SU-DHL-6 (cell line): ENCODE measurements around the gene DDX24.

ENCODE experiments used
- H2AFZ ChIP-seq: fragments of 200-600 bp; sonication (generic); 2 replicates; pipeline ENCODE4 v1.6.1; 2014; ENCODE audit warnings: low read depth, mild to moderate bottlenecking, moderate library complexity, mixed read lengths, antibody characterized with exemption, low read length; ENCODE audit not compliant: severe bottlenecking
- H3F3A ChIP-seq: fragments of 200-600 bp; shearing (Covaris generic); 2 replicates; pipeline ENCODE4 v1.6.0; 2016; ENCODE audit warnings: antibody characterized with exemption, mild to moderate bottlenecking; ENCODE audit not compliant: insufficient read depth
- H3K27ac ChIP-seq: fragments of 200-600 bp; sonication (generic); 2 replicates; pipeline ENCODE4 v1.5.1; 2016; ENCODE audit warnings: low read depth, mild to moderate bottlenecking, low read length, moderate library complexity, mixed read lengths
- H3K27me3 ChIP-seq: fragments of 200-600 bp; sonication (generic), shearing (Covaris generic); 2 replicates; pipeline ENCODE4 v1.6.0; 2014; ENCODE audit warnings: mild to moderate bottlenecking, low read length
- H3K36me3 ChIP-seq: fragments of 200-600 bp; sonication (generic); 2 replicates; pipeline ENCODE4 v1.6.1; 2014; ENCODE audit warnings: mild to moderate bottlenecking, low read length, mixed read lengths
- H3K4me2 ChIP-seq: fragments of 300-600, 200-600 bp; shearing (Covaris generic), sonication (generic); 2 replicates; pipeline ENCODE4 v1.6.0; 2014; ENCODE audit warnings: low read length, low read depth, mild to moderate bottlenecking; ENCODE audit not compliant: poor library complexity, severe bottlenecking
- H3K4me3 ChIP-seq: fragments of 200-600 bp; sonication (generic); 2 replicates; pipeline ENCODE4 v1.5.1; 2014; ENCODE audit warnings: antibody characterized with exemption, low read length, mild to moderate bottlenecking, mixed read lengths; ENCODE audit not compliant: insufficient read depth, poor library complexity, severe bottlenecking
- H3K79me2 ChIP-seq: fragments of 200-600 bp; sonication (generic); 2 replicates; pipeline ENCODE4 v1.6.1; 2014; ENCODE audit warnings: mild to moderate bottlenecking, low read length, moderate library complexity; ENCODE audit not compliant: insufficient read depth
- H3K9ac ChIP-seq: fragments of 200-600 bp; sonication (generic); 2 replicates; pipeline ENCODE4 v1.7.0; 2014; ENCODE audit warnings: mild to moderate bottlenecking, low read length
- H3K9me2 ChIP-seq: fragments of 200-600 bp; sonication (generic); replicated peaks from 2 replicates; pipeline ENCODE4 v1.6.1; 2014; ENCODE audit warnings: low read length; ENCODE audit not compliant: insufficient read depth
- H3K9me3 ChIP-seq: fragments of 200-600 bp; sonication (generic); 2 replicates; pipeline ENCODE4 v1.6.1; 2014; ENCODE audit warnings: low read length, mixed read lengths; ENCODE audit not compliant: insufficient read depth
- H4K20me1 ChIP-seq: fragments of 200-600 bp; sonication (generic); 2 replicates; pipeline ENCODE4 v1.6.1; 2014; ENCODE audit warnings: low read depth, mild to moderate bottlenecking, antibody characterized with exemption, low read length, moderate library complexity, mixed read lengths
- CTCF ChIP-seq: fragments of 200-600 bp; sonication (generic); IDR thresholded peaks from one replicate; pipeline ENCODE4 v1.5.1; 2017; ENCODE audit warnings: antibody characterized with exemption, mild to moderate bottlenecking, low read length, moderate library complexity; ENCODE audit not compliant: insufficient read depth, poor library complexity, severe bottlenecking
- EZH2phosphoT487 ChIP-seq: fragments of 200-600 bp; sonication (generic), shearing (Covaris generic); conservative IDR thresholded peaks from 2 replicates; pipeline ENCODE4 v1.6.1; 2018; ENCODE audit warnings: mild to moderate bottlenecking, antibody characterized with exemption, low read length, moderate library complexity, mixed read lengths

DDX24 gene

DNA sequence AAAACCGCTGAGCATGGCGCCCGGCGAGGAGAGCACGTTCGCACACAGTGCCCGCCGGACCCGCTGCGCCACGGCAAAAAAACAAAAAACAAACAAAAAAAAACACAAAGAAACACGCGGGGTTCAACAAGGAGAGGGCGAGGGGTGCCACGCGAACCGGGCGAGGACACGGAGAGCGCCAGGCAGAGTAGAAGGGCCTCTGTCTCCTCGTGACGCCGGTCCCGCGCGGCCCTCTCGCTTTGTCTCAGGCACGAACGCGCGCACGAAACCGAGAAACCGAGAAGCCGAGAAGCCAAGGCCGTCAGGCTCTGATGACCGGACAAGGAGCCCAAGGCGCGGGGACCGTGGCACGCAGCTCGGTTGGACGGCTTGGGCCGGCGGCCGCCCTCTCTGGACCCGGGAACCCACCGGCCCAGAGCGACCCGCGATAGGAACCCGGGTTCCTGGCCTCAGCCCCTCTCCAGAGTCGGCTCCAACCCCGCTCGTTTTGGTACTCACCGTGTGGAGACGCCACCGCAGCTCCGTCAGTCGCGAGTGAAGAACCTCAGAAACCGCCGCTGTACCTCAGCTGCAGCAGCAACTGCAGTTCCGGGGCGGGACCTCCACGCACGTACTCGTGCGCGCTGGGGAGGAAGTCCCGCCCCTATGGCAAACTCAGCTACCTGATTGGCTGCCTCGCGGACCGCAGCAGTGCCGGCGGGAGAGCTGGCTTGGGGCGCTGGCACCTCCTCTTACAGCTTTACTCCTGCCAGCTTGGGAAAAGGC, at the start of gene DDX24, which contains the start of gene IFI27L1:
Gene DDX24, minus strand, starts transcription at position 582 of the 765 bp plus-strand sequence. CDS start 1,460 bp downstream, outside the sequence.
Gene IFI27L1, plus strand, starts transcription at position 690 of the 765 bp plus-strand sequence. CDS start 15,628 bp downstream, outside the sequence.
- peaks cover under 1% of the 10 kb centered on the region; the same call in 1 of the 2 replicates for H3F3A ChIP-seq

GRCh38 chr14:94129758-94130414, 48.9 kb upstream of the DDX24 start:
- no peaks in the 10 kb centered on the region for H3K9me3 ChIP-seq
- H3K27ac ChIP-seq = no peak overlapping the region
- no peaks in the 10 kb centered on the region for H3K27me3 ChIP-seq
- peak overlapping the region; percentile 99 for H3K4me2 ChIP-seq
- no peaks in the 10 kb centered on the region for H3K9me2 ChIP-seq
- H3K9ac ChIP-seq = peak overlapping the region; percentile 66
- peak overlapping the region; percentile 99 for H2AFZ ChIP-seq
- peak overlapping the region; percentile 83 for H3K4me3 ChIP-seq
- no peak for TF ChIP-seq CTCF
- no peak for TF ChIP-seq EZH2phosphoT487
- no peaks in the 10 kb centered on the region for H4K20me1 ChIP-seq
- no peaks in the 10 kb centered on the region for H3F3A ChIP-seq
- no peaks in the 10 kb centered on the region for H3K79me2 ChIP-seq
- H3K36me3 ChIP-seq = no peaks in the 10 kb centered on the region

More for the DNA sequence above, at the start of gene DDX24, which contains the start of gene IFI27L1:
- peak within 1 kb of the TSS; percentile 69 for H3K27ac ChIP-seq
- H3K79me2 ChIP-seq = peaks cover 68% of the 10 kb centered on the region
- H3K4me3 ChIP-seq = peak within 1 kb of the TSS; percentile 89
- peaks cover 10% of the 10 kb centered on the region; the same call in 1 of the 2 replicates for H4K20me1 ChIP-seq
- no peaks in the 10 kb centered on the region for H3K9me2 ChIP-seq
- H3K36me3 ChIP-seq = peaks cover 32% of the 10 kb centered on the region
- H3K4me2 ChIP-seq = peak within 1 kb of the TSS; percentile 86
- peak within 1 kb of the TSS; percentile 91 for H2AFZ ChIP-seq
- no peaks in the 10 kb centered on the region for H3K27me3 ChIP-seq
- TF ChIP-seq EZH2phosphoT487 = no peak
- TF ChIP-seq CTCF = no peak
- no peaks in the 10 kb centered on the region for H3K9me3 ChIP-seq
- H3K9ac ChIP-seq = peak within 1 kb of the TSS; percentile 93

DNA sequence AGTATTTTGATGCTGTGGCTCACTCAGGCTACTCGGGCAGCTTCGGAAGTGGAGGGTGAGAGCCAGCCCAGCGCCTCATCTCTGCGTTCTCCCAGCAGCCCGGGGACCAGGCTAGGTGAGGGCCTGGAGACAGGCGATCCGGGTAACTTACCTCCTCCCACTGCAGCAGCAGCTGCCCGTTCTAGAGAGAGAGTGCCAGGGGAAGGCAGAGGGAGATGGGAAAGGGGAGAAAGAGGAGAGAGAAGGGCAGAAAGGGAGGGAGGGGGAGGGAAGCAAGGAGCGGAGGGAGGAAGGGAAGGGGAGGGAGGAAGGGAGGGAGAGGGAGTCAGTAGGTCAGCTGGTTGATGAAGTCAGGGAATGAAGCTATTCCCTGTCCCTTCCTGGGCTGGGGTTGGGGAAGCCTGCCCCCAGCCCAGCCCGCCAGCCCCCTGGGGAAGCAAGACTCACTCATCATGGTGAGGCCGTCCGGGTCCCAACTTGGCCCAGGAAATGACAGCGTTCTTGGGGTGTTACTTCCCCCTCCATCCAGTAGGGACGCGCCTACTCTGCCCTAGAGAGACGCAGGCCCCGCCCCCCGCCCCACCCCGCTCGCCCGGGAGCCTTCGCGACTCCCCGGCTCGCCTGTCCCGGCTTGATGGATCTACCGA, 48.2 kb upstream of the DDX24 start, which contains the start of gene IFI27L2:
Gene IFI27L2, minus strand, starts transcription at position 494 of the 647 bp plus-strand sequence. Its CDS starts 40 bp downstream, at position 454.
- peak within 1 kb of the TSS; percentile 66 for H3K9ac ChIP-seq
- H3K9me2 ChIP-seq = no peaks in the 10 kb centered on the region
- H3K9me3 ChIP-seq = no peaks in the 10 kb centered on the region
- no peak within 1 kb of the TSS for H3K27ac ChIP-seq
- no peaks in the 10 kb centered on the region for H3K36me3 ChIP-seq
- peak within 1 kb of the TSS; percentile 99 for H3K4me2 ChIP-seq
- H4K20me1 ChIP-seq = no peaks in the 10 kb centered on the region
- H3K27me3 ChIP-seq = no peaks in the 10 kb centered on the region
- H3K79me2 ChIP-seq = no peaks in the 10 kb centered on the region
- peak within 1 kb of the TSS; percentile 83 for H3K4me3 ChIP-seq
- no peaks in the 10 kb centered on the region for H3F3A ChIP-seq
- H2AFZ ChIP-seq = peak within 1 kb of the TSS; percentile 99
- TF ChIP-seq CTCF = no peak
- TF ChIP-seq EZH2phosphoT487 = no peak
